ENCODE data around the gene OPHN1. TPM values are rescaled to one million over a fixed set of nuclear protein-coding genes. Genes with fewer than 3 reads are reported as not detected.

OPHN1 gene
- total RNA-seq, 2 experiments from 2014 or later = not detected

GRCh38 chrX:68018248-68019203 is 414.8 kb downstream of the OPHN1 start:
- H3K9me3 Mint-ChIP-seq = no peaks in the 10 kb centered on the region
- Histone ChIP-seq H3K27ac (ENCODE audit: low read depth in 1 of 2, low read length in 2 of 2) (no peak overlapping the region), H3K27me3 (ENCODE audit: control insufficient read depth in 1 of 2, insufficient read depth in 2 of 2, low read length in 2 of 2) (no peaks in the 10 kb centered on the region), H3K4me3 (ENCODE audit: low read length) (no peak overlapping the region), H3K9me3 (ENCODE audit: control insufficient read depth in 1 of 2, insufficient read depth in 1 of 2, low read length in 2 of 2) (no peaks in the 10 kb centered on the region), H3K36me3 (ENCODE audit: insufficient read depth, low read length) (no peaks in the 10 kb centered on the region), H3K4me1 (ENCODE audit: insufficient read depth, low read length) (no peaks in the 10 kb centered on the region)
- CTCF ChIA-PET = no interaction called here
- no peak overlapping the region for H3K4me3 Mint-ChIP-seq
- ATAC-seq (ENCODE audit: poor library complexity) (no peak), DNase-seq (peak in 1 of 14 experiments; percentile 3)
- intact Hi-C loops (cut with DNase I, micrococcal nuclease) = no loop called here
- H3K4me1 Mint-ChIP-seq (ENCODE audit: low read depth) = no peaks in the 10 kb centered on the region
- no peaks in the 10 kb centered on the region for H3K36me3 Mint-ChIP-seq (ENCODE audit: low read depth)
- no peak overlapping the region for H3K27ac Mint-ChIP-seq
- no peak for TF ChIP-seq CTCF (IDR thresholded peaks at IDR 0.05)
- POLR2A ChIA-PET = no interaction called here
- H3K27me3 Mint-ChIP-seq = no peaks in the 10 kb centered on the region

GRCh38 chrX:67998540-67998939 is 434.8 kb downstream of the OPHN1 start:
- Mint-ChIP-seq H3K36me3 (ENCODE audit: low read depth) (no peaks in the 10 kb centered on the region), H3K9me3 (peaks cover 5% of the 10 kb centered on the region), H3K27ac (no peak overlapping the region), H3K4me3 (no peak overlapping the region), H3K27me3 (no peaks in the 10 kb centered on the region), H3K4me1 (ENCODE audit: low read depth) (no peaks in the 10 kb centered on the region)
- Histone ChIP-seq H3K4me3 (ENCODE audit: low read length) (no peak overlapping the region), H3K36me3 (ENCODE audit: insufficient read depth, low read length) (no peaks in the 10 kb centered on the region), H3K27me3 (ENCODE audit: control insufficient read depth in 1 of 2, insufficient read depth in 2 of 2, low read length in 2 of 2) (no peaks in the 10 kb centered on the region), H3K27ac (ENCODE audit: low read depth in 1 of 2, low read length in 2 of 2) (no peak overlapping the region), H3K4me1 (ENCODE audit: insufficient read depth, low read length) (no peaks in the 10 kb centered on the region), H3K9me3 (ENCODE audit: control insufficient read depth in 1 of 2, insufficient read depth in 1 of 2, low read length in 2 of 2) (no peaks in the 10 kb centered on the region)
- DNase-seq (no peak), ATAC-seq (ENCODE audit: poor library complexity) (no peak)
- intact Hi-C loops (cut with DNase I, micrococcal nuclease) = no loop called here
- ChIA-PET CTCF (no interaction called here), POLR2A (no interaction called here)
- no peak for TF ChIP-seq CTCF (IDR thresholded peaks at IDR 0.05)

Other genes starting within 250 kb of the OPHN1 start
- 1 to 10 TPM; 7.0 to 7.4 TPM for gene YIPF6, start 65.6 kb upstream of the OPHN1 start, total RNA-seq
- gene STARD8, start 214.2 kb upstream of the OPHN1 start, total RNA-seq = under 1 TPM; 0.22 to 0.25 TPM